GM12874 (cell line): ENCODE data around the gene PSMG2.

Source experiments
- TF ChIP-seq, protein P1 (sequence below): IDR thresholded peaks from 2 replicates; pipeline ENCODE4 v1.5.1; 2011; ENCODE audit warnings: low read depth, mild to moderate bottlenecking, control low read depth, low read length, moderate library complexity; ENCODE audit not compliant: insufficient read depth

Gene PSMG2

DNA sequence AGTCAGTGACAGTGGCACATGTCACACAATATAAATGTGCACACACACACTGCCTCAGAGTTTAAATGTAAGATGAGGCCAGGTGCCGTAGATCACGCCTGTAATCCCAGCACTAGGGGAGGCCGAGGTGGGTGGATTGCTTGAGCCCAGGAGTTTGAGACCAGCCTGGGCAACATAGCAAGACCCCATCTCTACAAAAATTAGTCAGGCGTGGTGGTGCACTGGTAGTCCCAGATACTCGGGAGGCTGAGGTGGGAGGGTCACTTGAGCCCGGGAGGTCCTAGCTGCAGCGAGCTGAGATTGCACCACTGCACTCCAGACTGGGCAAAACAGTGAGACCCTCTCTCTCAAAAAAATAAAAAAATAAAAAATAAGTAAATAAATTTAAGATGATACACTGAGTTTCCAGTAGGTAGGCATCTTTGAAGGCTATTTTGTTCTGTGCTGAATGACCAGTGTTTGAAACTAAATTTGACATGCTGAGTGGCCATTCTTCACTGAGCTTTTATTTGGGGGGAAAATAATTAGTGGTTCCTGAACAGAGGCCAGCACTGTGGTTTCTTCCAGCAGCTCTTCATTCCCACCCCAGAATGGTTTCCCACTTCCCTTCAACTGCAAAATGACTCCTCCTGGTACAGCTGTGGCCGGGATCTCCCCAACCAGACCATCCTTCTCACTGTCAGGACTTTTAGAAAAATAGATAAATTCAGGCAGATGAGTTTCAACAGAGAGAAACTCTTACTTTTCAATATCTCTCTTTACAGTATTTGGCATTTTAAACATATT is 44.9 kb downstream of the PSMG2 start:
- TF ChIP-seq, protein P1, sequence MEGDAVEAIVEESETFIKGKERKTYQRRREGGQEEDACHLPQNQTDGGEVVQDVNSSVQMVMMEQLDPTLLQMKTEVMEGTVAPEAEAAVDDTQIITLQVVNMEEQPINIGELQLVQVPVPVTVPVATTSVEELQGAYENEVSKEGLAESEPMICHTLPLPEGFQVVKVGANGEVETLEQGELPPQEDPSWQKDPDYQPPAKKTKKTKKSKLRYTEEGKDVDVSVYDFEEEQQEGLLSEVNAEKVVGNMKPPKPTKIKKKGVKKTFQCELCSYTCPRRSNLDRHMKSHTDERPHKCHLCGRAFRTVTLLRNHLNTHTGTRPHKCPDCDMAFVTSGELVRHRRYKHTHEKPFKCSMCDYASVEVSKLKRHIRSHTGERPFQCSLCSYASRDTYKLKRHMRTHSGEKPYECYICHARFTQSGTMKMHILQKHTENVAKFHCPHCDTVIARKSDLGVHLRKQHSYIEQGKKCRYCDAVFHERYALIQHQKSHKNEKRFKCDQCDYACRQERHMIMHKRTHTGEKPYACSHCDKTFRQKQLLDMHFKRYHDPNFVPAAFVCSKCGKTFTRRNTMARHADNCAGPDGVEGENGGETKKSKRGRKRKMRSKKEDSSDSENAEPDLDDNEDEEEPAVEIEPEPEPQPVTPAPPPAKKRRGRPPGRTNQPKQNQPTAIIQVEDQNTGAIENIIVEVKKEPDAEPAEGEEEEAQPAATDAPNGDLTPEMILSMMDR = no peak

DNA sequence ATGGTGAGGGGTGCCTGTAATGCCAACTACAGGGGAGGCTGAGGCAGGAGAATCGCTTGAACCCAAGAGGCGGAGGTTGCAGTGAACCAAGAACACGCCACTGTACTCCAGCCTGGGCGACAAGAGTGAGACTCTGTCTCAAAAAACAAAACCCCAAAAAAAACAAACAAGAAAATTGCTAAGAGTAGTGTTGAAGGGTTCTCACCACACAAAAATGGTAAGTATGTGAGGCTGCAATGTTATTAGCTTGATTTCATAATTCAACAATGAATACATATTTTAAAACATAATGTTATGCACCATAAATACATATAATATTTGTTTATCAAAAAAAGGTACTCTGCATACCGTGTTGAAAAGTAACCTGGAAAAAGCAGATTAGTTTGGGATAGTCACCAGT is 45.8 kb downstream of the PSMG2 start:
- TF ChIP-seq, protein P1 = no peak

DNA sequence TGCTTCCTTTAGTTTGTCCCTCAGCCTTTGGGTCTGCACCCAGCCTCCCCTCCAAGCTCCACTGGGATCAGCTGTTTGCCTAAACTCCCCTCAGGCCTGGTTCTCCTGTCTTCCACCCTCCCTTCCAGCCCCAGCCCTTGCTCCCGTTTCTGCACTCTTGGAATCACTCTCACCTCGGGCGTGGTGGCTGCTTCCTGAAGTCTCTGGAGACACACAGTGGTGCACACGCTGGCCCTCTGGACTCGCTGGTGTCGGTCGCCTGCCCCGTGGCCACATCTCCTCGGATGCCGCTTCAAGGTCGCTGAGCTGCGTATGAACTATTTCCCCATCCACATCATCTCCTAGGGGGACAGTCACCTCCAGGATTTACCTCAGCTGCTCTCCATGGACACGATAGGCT is 46.3 kb downstream of the PSMG2 start:
- TF ChIP-seq, protein P1 = no peak

DNA sequence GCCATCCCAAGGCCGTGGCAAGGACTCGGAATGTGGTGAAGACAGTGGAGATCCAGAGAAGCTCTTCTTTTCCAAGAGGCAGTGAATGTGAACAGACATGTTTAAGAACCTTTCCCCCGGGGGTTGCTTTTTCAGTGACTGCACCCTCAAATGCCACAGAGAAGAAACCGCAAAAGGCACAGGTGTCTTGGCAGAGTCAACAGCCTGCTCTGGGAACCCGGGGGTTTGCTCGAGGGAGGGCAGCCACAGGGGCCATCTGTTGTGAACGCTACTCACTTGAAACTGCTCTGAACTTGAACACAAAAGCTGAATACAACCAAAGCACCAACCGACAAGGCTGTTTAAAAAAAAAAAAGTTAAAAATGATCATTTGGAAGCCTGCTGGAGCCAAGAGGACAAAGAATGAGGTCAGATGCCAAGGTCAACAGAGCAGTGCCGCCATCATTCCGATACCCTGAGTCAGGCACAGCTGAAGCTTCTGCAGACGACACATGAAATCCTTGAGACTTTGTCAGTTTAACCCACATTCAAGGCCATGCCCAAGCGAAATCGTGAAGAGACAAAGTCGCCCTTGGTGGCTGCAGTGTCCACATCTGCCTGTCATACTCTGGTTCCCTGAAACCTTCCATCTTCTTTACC is 47.4 kb downstream of the PSMG2 start:
- TF ChIP-seq, protein P1 = no peak

DNA sequence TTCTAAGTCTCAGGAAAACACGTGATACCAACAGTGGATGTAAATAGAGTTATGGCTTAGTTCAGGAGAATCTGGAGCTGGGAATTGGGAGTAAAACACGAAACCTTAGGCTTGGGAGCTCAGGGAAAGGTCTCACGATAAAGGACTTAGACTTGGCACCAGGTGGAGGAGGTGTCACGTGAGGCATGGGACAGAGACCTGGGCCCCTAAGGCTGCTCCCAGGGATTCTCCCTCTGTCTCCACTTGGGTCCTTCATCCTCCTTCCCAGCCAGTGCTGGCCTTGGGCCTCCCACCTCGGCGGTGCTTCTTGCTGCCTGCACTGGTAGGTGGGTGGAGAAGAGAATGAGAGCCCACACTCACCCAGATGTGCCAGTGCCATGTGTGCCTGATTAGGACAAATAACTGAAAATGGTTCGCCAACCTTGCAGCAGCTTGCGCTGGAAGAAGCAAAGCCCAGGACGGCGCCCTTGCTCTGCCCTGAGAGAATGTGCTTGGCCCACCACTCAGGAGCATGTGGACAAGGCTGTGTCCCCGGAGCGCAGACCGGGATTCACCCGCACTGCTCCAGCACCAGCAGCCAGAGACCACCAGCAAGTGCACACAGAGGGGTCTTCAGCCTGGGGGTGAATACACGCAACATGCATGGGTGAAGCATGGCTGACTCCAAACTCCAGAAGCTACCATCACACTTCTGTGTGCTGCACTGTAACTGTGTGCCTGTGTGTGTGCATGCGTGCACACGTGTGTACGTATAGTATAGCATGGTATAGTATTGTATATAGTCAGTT is 48.1 kb downstream of the PSMG2 start:
- TF ChIP-seq, protein P1 = no peak

DNA sequence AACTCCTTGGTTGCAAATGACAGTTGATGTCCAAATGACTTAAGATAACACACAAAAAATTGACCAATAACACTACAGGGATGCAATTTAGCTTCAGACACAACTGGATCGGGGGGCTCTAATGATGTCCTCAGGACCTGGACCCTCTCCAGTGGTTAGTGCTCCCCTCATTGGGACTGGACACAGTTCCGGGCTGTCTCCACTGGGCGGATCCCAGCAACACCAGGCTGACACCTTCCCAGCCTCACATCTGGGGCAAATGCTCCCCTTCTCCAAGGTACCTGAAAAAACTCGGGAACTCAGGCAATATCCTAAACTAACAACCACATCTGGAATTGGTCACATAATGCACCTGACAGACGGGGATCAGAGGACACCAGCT is 48.7 kb downstream of the PSMG2 start:
- TF ChIP-seq, protein P1 = no peak

DNA sequence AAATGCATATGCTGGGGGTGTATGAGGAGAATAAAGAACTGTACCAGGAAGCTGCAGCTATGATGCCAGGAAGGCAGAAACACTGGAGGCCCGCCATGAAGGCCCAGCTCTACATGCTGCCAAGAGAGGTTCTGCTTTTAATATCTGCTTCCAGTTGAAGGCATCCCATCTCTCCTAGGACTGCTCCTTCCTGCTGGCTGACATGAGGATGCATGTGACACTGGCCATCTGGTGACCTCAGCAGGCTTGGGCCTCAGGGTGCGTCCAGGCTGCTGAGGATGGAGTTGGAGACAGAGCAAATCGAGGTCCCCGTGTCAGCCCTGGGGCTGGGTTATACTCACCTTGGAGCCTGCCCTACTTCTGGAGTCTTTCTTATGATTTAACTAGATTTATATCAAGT is 49.0 kb downstream of the PSMG2 start:
- TF ChIP-seq, protein P1 = no peak
